HG03378 (cell line): Measurements from ENCODE around the gene PDE6A.

Experiments used
- ATAC-seq: cut with Tn5 transposase; IDR thresholded peaks from one replicate; pipeline ENCODE4 v1.9.1; 2021; ENCODE audit warnings: mild to moderate bottlenecking, moderate library complexity; ENCODE audit not compliant: unreplicated experiment

The PDE6A gene

GRCh38 chr5:149820536-149821510, 123.8 kb downstream of the PDE6A start:
- ATAC-seq: no peak

GRCh38 chr5:149820012-149820411, 124.6 kb downstream of the PDE6A start:
- ATAC-seq: no peak

- no peak for ATAC-seq
Measured at GRCh38 chr5:149818116-149818515, 126.5 kb downstream of the PDE6A start.

- ATAC-seq: no peak
Measured at GRCh38 chr5:149817539-149818060, 127.0 kb downstream of the PDE6A start.

- no peak for ATAC-seq
Measured at GRCh38 chr5:149816661-149817060, 127.9 kb downstream of the PDE6A start.

- ATAC-seq: no peak
Measured at GRCh38 chr5:149811453-149811852, 133.1 kb downstream of the PDE6A start.

- ATAC-seq: no peak
Measured at GRCh38 chr5:149810856-149811255, 133.7 kb downstream of the PDE6A start.

GRCh38 chr5:149809931-149810691, 134.5 kb downstream of the PDE6A start:
- no peak for ATAC-seq

- ATAC-seq: no peak
Measured at GRCh38 chr5:149808264-149808982, 136.2 kb downstream of the PDE6A start.
